ENCODE measurements around the gene LRRC42. TPM values are rescaled to one million over a fixed set of nuclear protein-coding genes. Genes with fewer than 3 reads are reported as not detected.
"Not testable (repeated sequence)": the region's sequence is repeated elsewhere in the genome, so short reads cannot be mapped to it uniquely, and the experiment has no call there.

LRRC42 gene
- total RNA-seq, 1 donor from 2014 or later = 14.1 TPM

DNA sequence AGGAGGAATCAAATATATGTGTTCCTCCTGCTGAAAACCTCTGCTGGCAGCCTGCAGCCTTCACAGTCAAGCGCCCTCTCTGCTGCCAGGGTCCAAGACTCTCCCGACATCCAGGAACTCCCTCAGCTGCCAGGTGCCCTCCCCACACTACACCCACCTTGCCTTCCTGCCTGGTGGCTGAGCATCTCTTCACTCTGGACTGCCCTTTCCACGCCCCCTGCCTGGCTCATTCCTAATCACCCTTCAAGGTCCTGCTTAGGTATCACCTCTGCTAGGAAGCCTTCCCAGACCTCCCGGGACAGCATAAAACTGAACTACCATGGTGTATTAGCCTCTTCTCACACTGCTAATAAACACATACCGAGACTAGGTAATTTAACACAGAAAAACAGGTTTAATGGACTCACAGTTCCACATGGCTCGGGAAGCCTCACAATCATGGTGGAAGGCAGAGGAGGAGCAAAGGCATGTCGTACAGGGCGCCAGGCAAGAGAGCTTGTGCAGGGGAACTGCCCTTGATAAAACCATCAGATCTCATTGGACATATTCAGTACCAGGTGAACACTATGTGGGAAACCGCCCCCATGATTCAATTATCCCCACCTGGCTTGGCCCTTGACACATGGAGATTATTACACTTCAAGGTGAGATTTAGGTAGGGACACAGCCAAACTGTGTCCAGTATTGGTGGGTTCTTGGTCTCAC, 56.5 kb downstream of the LRRC42 start:
- Histone ChIP-seq H3K27ac (ENCODE audit: low read depth, low read length) (no peak overlapping the region), H3K9ac (ENCODE audit: low read depth in 1 of 3, low read length in 3 of 3) (no peak overlapping the region), H3K27me3 (ENCODE audit: control insufficient read depth in 3 of 3, insufficient read depth in 3 of 3, low read length in 3 of 3) (peaks cover 0 to 6% (median 2%) of the 10 kb centered on the region in 3 donors), H3K9me3 (ENCODE audit: control insufficient read depth in 3 of 3, low read length in 3 of 3) (no peaks in the 10 kb centered on the region), H3K36me3 (ENCODE audit: control insufficient read depth in 3 of 3, insufficient read depth in 3 of 3, low read length in 3 of 3) (no peaks in the 10 kb centered on the region), H3K4me3 (ENCODE audit: low read length in 3 of 3) (no peak overlapping the region), H3K4me1 (ENCODE audit: control insufficient read depth in 3 of 3, insufficient read depth in 3 of 3, low read length in 3 of 3) (no peaks in the 10 kb centered on the region)

DNA sequence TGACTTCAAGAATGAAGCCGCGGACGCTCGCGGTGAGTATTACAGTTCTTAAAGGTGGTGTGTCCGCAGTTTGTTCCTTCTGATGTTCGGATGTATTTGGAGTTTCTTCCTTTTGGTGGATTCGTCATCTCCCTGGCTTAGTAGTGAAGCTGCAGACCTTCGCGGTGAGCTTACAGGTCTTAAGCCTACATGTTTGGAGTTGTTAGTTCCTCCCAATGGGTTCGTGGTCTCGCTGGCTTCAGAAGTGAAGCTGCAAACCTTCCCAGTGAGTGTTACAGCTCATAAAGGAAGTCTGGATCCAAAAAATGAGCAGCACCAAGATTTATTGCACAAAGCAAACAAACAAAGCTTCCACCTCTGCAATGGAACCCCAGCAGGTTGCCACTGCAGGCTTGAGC, 57.1 kb downstream of the LRRC42 start:
- no peak overlapping the region for H3K4me3 ChIP-seq (ENCODE audit: low read length in 3 of 3)
- H3K27ac ChIP-seq (ENCODE audit: low read depth, low read length) = no peak overlapping the region
- no peaks in the 10 kb centered on the region for H3K36me3 ChIP-seq (ENCODE audit: control insufficient read depth in 3 of 3, insufficient read depth in 3 of 3, low read length in 3 of 3)
- H3K9me3 ChIP-seq (ENCODE audit: control insufficient read depth in 3 of 3, low read length in 3 of 3) = no peaks in the 10 kb centered on the region
- no peaks in the 10 kb centered on the region for H3K4me1 ChIP-seq (ENCODE audit: control insufficient read depth in 3 of 3, insufficient read depth in 3 of 3, low read length in 3 of 3)
- peaks cover 0 to 8% (median 2%) of the 10 kb centered on the region in 3 donors for H3K27me3 ChIP-seq (ENCODE audit: control insufficient read depth in 3 of 3, insufficient read depth in 3 of 3, low read length in 3 of 3)
- H3K9ac ChIP-seq (ENCODE audit: low read depth in 1 of 3, low read length in 3 of 3) = no peak overlapping the region

DNA sequence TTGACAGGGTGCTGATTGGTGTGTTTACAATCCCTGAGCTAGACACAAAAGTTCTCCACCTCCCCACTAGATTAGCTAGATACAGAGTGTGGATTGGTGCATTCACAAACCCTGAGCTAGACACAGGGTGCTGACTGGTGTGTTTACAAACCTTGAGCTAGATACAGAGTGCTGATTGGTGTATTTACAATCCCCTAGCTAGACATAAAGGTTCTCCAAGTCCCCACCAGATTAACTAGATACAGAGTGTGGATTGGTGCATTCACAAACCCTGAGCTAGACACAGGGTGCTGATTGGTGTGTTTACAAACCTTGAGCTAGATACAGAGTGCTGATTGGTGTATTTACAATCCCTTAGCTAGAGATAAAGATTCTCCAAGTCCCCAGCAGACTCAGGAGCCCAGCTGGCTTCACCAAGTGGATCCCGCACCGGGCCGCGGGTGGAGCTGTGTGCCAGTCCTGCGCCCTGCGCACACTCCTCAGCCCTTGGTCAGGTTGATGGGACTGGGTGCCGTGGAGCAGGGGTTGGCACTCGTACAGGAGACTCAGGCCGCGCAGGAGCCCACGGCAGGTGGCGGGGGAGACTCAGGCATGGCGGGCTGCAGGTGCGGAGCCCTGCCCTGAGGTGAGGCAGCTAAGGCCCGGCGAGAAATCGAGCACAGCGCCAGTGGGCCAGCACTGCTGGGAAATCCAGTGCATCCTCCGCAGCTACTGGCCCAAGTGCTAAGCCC, 57.8 kb downstream of the LRRC42 start:
- not testable (repeated sequence) for H3K27ac ChIP-seq (ENCODE audit: low read depth, low read length); H3K4me1 ChIP-seq (ENCODE audit: control insufficient read depth in 3 of 3, insufficient read depth in 3 of 3, low read length in 3 of 3); H3K4me3 ChIP-seq (ENCODE audit: low read length in 3 of 3); H3K36me3 ChIP-seq (ENCODE audit: control insufficient read depth in 3 of 3, insufficient read depth in 3 of 3, low read length in 3 of 3); H3K9ac ChIP-seq (ENCODE audit: low read depth in 1 of 3, low read length in 3 of 3); H3K27me3 ChIP-seq (ENCODE audit: control insufficient read depth in 3 of 3, insufficient read depth in 3 of 3, low read length in 3 of 3); H3K9me3 ChIP-seq (ENCODE audit: control insufficient read depth in 3 of 3, low read length in 3 of 3)

DNA sequence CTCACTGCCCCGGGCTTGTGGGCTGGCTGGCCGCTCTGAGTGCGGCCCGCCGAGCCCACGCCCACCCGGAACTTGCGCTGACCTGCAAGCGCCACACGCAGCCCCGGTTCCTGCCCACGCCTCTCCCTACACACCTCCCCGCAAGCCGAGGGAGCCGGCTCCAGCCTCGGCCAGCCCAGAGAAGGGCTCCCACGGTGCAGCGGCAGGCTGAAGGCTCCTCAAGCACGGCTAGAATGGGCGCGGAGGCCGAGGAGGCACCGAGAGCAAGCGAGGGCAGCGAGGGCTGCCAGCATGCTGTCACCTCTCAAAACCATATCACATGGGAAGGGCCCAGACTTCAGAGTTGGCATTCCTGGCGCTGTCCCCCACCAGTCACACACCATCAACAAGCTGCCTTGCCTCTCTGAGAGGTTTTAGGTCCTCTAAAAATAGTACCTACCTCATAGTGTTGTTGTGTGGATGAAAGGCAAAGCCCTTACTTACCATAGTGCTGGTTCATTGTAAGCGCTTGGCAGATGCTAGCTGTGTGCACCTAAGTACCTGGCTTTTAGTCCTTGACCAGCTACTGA, 58.4 kb downstream of the LRRC42 start:
- H3K4me1 ChIP-seq (ENCODE audit: control insufficient read depth in 3 of 3, insufficient read depth in 3 of 3, low read length in 3 of 3) = no peaks in the 10 kb centered on the region
- H3K36me3 ChIP-seq (ENCODE audit: control insufficient read depth in 3 of 3, insufficient read depth in 3 of 3, low read length in 3 of 3) = no peaks in the 10 kb centered on the region
- H3K27ac ChIP-seq (ENCODE audit: low read depth, low read length) = no peak overlapping the region
- H3K9me3 ChIP-seq (ENCODE audit: control insufficient read depth in 3 of 3, low read length in 3 of 3) = no peaks in the 10 kb centered on the region
- H3K27me3 ChIP-seq (ENCODE audit: control insufficient read depth in 3 of 3, insufficient read depth in 3 of 3, low read length in 3 of 3) = peaks cover 4 to 12% (median 4%) of the 10 kb centered on the region in 3 donors
- no peak overlapping the region for H3K4me3 ChIP-seq (ENCODE audit: low read length in 3 of 3)
- no peak overlapping the region for H3K9ac ChIP-seq (ENCODE audit: low read depth in 1 of 3, low read length in 3 of 3)

DNA sequence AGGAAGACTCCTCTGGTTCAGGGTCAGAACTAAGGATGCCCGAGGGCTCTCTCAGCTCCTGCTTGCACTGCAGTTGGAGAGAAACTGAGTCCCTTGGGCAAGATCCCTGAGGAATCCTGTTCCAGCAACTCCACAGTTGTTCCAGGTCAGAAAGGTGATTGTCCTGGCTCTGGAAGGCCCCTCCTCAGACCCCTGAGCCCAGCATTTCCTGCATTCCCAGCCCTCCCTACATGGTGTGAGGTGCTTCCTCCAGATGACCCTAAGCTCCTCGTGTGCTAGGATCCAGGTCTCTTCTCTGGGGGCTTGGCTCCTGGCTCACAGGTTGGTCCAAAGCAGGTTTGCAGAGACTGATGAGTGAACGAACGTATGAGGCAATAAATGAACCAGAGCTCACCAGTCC, 60.4 kb downstream of the LRRC42 start:
- H3K9ac ChIP-seq (ENCODE audit: low read depth in 1 of 3, low read length in 3 of 3) = no peak overlapping the region

DNA sequence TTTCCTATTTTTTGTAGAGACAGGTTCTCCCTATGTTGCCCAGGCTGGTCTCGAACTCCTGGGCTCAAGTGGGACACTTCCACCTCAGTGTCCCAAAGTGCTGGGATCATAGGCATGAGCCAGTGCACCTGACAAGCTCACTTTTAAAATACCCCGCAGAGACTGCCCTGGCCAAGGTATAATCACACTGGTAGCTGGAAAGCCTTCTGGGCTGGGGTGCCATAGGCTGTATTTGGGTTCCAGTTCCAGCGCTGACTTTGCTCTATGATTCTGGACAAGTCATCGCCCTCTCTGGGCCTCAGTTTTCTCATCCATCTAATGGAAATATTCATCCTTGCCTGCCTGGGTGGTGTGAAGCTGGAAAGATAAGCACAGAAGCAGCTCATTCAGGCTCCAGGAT, 61.5 kb downstream of the LRRC42 start:
- Histone ChIP-seq H3K27ac (ENCODE audit: low read depth, low read length) (no peak overlapping the region), H3K4me1 (ENCODE audit: control insufficient read depth in 3 of 3, insufficient read depth in 3 of 3, low read length in 3 of 3) (no peaks in the 10 kb centered on the region), H3K9me3 (ENCODE audit: control insufficient read depth in 3 of 3, low read length in 3 of 3) (no peaks in the 10 kb centered on the region), H3K36me3 (ENCODE audit: control insufficient read depth in 3 of 3, insufficient read depth in 3 of 3, low read length in 3 of 3) (no peaks in the 10 kb centered on the region), H3K9ac (ENCODE audit: low read depth in 1 of 3, low read length in 3 of 3) (no peak overlapping the region), H3K27me3 (ENCODE audit: control insufficient read depth in 3 of 3, insufficient read depth in 3 of 3, low read length in 3 of 3) (peaks cover 7 to 25% (median 20%) of the 10 kb centered on the region in 3 donors), H3K4me3 (ENCODE audit: low read length in 3 of 3) (no peak overlapping the region)

More for the DNA sequence above, 60.4 kb downstream of the LRRC42 start:
- Histone ChIP-seq H3K27ac (ENCODE audit: low read depth, low read length) (no peak overlapping the region), H3K9me3 (ENCODE audit: control insufficient read depth in 3 of 3, low read length in 3 of 3) (no peaks in the 10 kb centered on the region), H3K27me3 (ENCODE audit: control insufficient read depth in 3 of 3, insufficient read depth in 3 of 3, low read length in 3 of 3) (peaks cover 4 to 25% (median 13%) of the 10 kb centered on the region in 3 donors), H3K4me3 (ENCODE audit: low read length in 3 of 3) (no peak overlapping the region), H3K4me1 (ENCODE audit: control insufficient read depth in 3 of 3, insufficient read depth in 3 of 3, low read length in 3 of 3) (no peaks in the 10 kb centered on the region), H3K36me3 (ENCODE audit: control insufficient read depth in 3 of 3, insufficient read depth in 3 of 3, low read length in 3 of 3) (no peaks in the 10 kb centered on the region)

DNA sequence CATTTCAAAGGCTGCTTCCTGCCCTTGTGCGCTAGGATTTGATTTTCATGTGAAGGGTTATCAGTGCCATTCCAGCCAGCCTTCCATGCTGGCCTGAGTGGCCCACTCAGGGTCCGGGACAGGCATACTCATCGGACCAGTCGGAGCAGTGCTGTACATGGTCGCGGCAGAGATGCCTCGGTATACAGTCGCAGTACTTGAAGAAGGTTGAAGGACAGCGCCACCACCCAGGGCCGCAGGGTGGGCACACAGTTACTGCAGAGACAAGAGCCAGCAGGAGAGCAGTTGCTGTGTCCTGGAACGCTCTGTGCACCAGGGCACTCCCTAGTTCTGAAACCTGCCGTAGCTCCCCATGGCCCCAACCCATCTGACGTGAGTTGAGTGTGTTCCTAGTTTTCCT, 62.7 kb downstream of the LRRC42 start:
- H3K9ac ChIP-seq (ENCODE audit: low read depth in 1 of 3, low read length in 3 of 3) = no peak overlapping the region

DNA sequence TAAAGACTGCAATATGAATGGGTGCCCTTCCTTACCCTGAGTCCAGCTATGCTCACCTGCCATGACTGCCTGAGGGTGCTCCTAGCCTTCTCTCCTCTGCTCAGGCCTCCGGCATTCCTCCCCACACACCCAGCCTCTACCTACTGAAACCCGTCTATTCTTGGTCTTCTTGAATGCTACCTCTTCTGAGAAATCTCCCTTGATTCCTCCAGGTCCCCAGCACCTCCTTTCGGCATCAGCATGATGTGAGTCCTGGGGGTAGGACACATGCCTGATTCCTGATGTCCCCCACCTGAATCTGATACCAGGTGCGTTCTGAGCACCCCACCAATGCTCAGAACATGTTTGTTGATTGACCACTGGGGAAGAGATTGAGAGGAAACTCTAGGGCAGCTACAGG, 63.3 kb downstream of the LRRC42 start:
- Histone ChIP-seq H3K36me3 (ENCODE audit: control insufficient read depth in 3 of 3, insufficient read depth in 3 of 3, low read length in 3 of 3) (no peaks in the 10 kb centered on the region), H3K9ac (ENCODE audit: low read depth in 1 of 3, low read length in 3 of 3) (no peak overlapping the region)

More for the DNA sequence above, 62.7 kb downstream of the LRRC42 start:
- Histone ChIP-seq H3K4me1 (ENCODE audit: control insufficient read depth in 3 of 3, insufficient read depth in 3 of 3, low read length in 3 of 3) (no peaks in the 10 kb centered on the region), H3K36me3 (ENCODE audit: control insufficient read depth in 3 of 3, insufficient read depth in 3 of 3, low read length in 3 of 3) (no peaks in the 10 kb centered on the region), H3K9me3 (ENCODE audit: control insufficient read depth in 3 of 3, low read length in 3 of 3) (no peaks in the 10 kb centered on the region), H3K27me3 (ENCODE audit: control insufficient read depth in 3 of 3, insufficient read depth in 3 of 3, low read length in 3 of 3) (peaks cover 13 to 37% (median 32%) of the 10 kb centered on the region in 3 donors), H3K4me3 (ENCODE audit: low read length in 3 of 3) (no peak overlapping the region), H3K27ac (ENCODE audit: low read depth, low read length) (no peak overlapping the region)

DNA sequence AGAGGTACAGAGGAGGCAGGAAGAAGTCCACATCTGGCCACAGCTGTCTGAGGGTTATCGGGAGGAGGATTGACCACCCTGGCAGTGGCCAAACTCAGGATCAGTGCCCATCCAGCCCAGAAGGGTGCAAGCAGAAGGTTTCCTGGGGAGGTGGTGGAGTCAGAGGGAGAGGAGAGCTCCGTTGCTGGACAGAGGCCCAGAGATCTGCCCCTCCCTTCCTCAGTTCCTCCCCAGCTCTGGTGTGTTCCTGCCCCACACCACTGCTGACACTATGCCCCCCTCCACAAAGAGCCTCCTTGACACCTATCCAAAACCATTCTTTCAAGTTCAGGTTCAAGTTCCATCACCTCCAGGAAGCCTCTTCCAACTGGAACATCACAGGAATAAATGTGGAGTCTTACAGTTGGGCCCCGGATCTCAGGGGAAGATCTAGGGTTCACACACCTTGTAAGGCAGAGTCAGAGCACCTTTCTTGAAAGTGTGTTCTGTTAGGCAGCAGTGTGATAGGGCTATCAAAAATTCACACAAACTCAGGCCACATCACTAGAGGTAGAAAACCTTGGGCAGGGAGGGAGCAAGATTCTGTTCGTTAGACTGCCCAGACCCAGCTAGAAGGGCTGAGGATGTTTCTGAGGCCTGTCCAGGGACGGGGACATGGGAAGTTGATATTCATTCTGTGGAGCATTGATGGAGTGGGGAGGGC, 64.4 kb downstream of the LRRC42 start:
- H3K4me1 ChIP-seq (ENCODE audit: control insufficient read depth in 3 of 3, insufficient read depth in 3 of 3, low read length in 3 of 3) = no peaks in the 10 kb centered on the region
- H3K9me3 ChIP-seq (ENCODE audit: control insufficient read depth in 3 of 3, low read length in 3 of 3) = no peaks in the 10 kb centered on the region
- H3K27ac ChIP-seq (ENCODE audit: low read depth, low read length) = no peak overlapping the region
- no peaks in the 10 kb centered on the region for H3K36me3 ChIP-seq (ENCODE audit: control insufficient read depth in 3 of 3, insufficient read depth in 3 of 3, low read length in 3 of 3)
- peaks cover 15 to 44% (median 39%) of the 10 kb centered on the region in 3 donors for H3K27me3 ChIP-seq (ENCODE audit: control insufficient read depth in 3 of 3, insufficient read depth in 3 of 3, low read length in 3 of 3)
- no peak overlapping the region for H3K9ac ChIP-seq (ENCODE audit: low read depth in 1 of 3, low read length in 3 of 3)
- no peak overlapping the region for H3K4me3 ChIP-seq (ENCODE audit: low read length in 3 of 3)

More for the DNA sequence above, 63.3 kb downstream of the LRRC42 start:
- Histone ChIP-seq H3K4me3 (ENCODE audit: low read length in 3 of 3) (no peak overlapping the region), H3K4me1 (ENCODE audit: control insufficient read depth in 3 of 3, insufficient read depth in 3 of 3, low read length in 3 of 3) (no peaks in the 10 kb centered on the region), H3K9me3 (ENCODE audit: control insufficient read depth in 3 of 3, low read length in 3 of 3) (no peaks in the 10 kb centered on the region), H3K27ac (ENCODE audit: low read depth, low read length) (no peak overlapping the region), H3K27me3 (ENCODE audit: control insufficient read depth in 3 of 3, insufficient read depth in 3 of 3, low read length in 3 of 3) (peaks cover 15 to 41% (median 36%) of the 10 kb centered on the region in 3 donors)
